MM.1S (cell line): ENCODE measurements around the gene RAB38.

Experiments used
- EZH2 ChIP-seq: fragments of 300-600 bp; sonication (generic); optimal IDR thresholded peaks from 2 replicates; pipeline ENCODE3; 2017; ENCODE audit warnings: low read depth, mild to moderate bottlenecking, antibody characterized with exemption, low read length, mixed read lengths
- EZH2phosphoT487 ChIP-seq: fragments of 300-600 bp; sonication (generic); IDR thresholded peaks from 2 replicates; pipeline ENCODE4 v1.6.1; 2018; ENCODE audit warnings: antibody characterized with exemption, low read length
- TF ChIP-seq, protein P1 (sequence below): fragments of 300-600 bp; sonication (generic); IDR thresholded peaks from 2 replicates; pipeline ENCODE4 v1.5.1; 2016; ENCODE audit warnings: antibody characterized with exemption, low read length, mixed read lengths

DNA sequence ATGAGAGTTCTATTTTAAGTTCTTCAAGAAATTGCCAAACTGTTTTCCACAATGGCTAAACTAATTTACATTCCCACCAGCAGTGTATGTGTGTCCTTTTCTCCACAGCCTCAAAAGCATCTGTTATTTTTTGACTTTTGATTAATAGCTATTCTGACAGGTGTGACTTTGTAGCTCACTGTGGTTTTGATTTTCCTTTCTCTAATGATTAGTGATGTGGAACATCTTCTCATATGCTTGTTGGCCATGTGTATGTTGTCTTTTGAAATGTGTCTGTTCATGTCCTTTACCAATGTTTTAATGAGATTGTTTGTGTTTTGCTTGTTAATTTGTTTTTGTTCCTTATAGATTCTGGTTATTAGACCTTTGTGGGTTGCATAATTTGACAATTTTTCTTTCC is 18.0 kb upstream of the RAB38 start:
- TF ChIP-seq, protein P1, sequence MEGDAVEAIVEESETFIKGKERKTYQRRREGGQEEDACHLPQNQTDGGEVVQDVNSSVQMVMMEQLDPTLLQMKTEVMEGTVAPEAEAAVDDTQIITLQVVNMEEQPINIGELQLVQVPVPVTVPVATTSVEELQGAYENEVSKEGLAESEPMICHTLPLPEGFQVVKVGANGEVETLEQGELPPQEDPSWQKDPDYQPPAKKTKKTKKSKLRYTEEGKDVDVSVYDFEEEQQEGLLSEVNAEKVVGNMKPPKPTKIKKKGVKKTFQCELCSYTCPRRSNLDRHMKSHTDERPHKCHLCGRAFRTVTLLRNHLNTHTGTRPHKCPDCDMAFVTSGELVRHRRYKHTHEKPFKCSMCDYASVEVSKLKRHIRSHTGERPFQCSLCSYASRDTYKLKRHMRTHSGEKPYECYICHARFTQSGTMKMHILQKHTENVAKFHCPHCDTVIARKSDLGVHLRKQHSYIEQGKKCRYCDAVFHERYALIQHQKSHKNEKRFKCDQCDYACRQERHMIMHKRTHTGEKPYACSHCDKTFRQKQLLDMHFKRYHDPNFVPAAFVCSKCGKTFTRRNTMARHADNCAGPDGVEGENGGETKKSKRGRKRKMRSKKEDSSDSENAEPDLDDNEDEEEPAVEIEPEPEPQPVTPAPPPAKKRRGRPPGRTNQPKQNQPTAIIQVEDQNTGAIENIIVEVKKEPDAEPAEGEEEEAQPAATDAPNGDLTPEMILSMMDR, result no peak
- TF ChIP-seq EZH2phosphoT487 (no peak), EZH2 (no peak)
